ENCODE results near the gene FAM72D.
"Not testable (repeated sequence)": the region's sequence is repeated elsewhere in the genome, so short reads cannot be mapped to it uniquely, and the experiment has no call there.

FAM72D gene

GRCh38 chr1:145095284-145096057 is at the start of gene FAM72D, which contains the start of gene SRGAP2B:
FAM72D (plus strand) TSS chr1:145095974; CDS start chr1:145096848, 874 bp downstream.
SRGAP2B (minus strand) TSS chr1:145095328; CDS start chr1:145092901, 2,427 bp downstream.
- not testable (repeated sequence) for DNase-seq

DNA sequence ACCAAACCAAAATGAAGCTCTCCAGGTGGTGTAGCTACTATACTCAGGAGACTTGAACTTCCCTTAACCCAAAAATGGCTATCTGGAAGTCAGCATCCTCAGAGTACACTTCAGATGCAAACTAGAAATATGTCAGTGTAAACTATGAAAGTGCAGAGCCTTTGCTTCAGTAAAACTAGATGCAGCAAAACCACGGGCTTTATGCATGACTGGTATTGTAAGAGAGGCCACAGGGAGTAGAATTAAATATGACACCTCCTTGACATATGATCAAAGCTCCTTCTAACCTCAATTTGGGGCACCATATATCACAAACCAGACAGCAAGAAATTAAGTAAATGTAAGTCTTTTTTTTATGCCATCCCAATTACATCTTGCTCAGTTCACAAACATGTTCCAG is 48.2 kb upstream of the FAM72D start:
- DNase-seq = not testable (repeated sequence)

GRCh38 chr1:145048181-145048856 is 47.5 kb upstream of the FAM72D start:
- DNase-seq = not testable (repeated sequence)

DNA sequence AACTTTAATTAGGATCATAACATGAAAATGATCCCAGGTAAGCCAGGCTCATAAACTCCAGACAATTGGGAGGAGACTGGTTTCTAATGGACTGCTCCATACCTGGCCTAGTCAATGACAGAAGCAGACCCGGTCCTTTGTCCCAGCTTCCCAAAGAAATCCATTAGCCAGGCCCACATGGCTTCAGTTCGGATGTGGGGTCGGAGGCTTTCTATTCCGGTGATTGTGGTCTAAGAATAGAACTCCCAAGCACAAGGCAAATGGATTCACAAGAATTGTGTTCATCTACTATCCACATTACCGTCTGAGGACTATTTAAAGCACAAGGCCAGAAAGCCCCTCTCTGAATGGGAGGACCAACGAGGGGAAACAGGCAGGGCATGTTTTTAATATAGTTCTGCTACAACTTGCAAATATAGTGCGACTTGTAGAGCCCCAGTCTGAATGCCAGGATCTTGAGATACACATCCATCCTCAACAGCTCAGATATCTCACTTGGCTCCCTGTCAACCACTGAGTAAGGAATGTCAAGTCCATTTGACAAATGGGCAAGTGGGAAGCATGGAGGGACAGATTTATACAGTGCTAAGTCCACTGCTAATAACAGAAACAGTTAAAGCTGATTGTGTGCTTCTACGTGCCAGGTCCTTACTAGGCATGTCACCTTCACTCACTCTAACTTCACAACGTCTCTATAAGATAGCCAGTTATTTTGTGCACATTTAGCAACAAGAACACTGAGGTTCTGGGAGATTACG is 43.6 kb upstream of the FAM72D start:
- DNase-seq = not testable (repeated sequence)

GRCh38 chr1:145053428-145053827 is 42.3 kb upstream of the FAM72D start:
- not testable (repeated sequence) for DNase-seq

DNA sequence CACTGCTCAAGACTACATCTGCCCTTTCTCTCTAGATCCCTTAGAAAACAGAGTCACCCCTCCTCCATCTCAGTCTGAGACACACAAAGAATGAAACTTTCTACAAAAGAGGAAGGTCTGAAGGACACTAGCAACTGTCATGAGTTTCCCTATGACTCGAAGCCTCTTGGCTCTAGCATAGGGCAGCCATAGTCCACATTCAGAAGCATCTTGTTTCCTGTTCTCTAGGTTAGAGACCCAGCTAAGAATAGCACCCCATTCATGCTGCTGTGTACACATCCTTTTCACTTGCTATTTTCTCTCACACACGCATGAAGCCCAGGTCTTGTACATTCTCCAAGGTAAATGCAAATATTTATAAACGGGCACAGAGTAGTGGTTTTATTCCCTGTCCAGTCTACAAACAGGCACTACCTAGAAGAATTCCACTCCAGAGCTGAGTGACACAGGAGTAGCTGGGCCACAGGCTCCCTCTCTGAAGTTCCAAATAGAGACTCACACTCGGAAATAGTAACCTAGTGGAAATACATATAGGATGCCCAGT is 40.5 kb upstream of the FAM72D start:
- not testable (repeated sequence) for DNase-seq

GRCh38 chr1:145058184-145058583 is 37.6 kb upstream of the FAM72D start:
- DNase-seq = not testable (repeated sequence)

DNA sequence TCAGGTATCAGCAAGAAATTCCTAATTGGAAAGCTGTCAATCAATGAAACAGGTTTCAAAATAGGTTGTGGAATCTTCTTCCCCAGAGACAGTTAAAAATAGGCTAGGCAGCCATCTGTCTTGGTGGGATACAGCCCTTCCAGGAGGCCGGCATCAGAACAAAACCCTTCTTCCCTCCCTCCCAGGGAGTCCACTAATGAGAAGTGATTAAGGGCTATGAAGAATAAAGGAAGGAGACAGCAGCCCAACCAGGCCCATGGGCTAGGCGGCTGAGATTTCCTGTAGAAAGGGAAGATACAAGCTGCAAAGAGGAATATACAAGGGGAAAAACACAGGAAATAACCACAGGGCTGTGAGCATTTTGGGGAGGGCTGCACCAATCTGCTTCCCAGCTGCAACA is 32.5 kb upstream of the FAM72D start:
- not testable (repeated sequence) for DNase-seq

GRCh38 chr1:145063941-145064648 is 31.7 kb upstream of the FAM72D start:
- not testable (repeated sequence) for DNase-seq

DNA sequence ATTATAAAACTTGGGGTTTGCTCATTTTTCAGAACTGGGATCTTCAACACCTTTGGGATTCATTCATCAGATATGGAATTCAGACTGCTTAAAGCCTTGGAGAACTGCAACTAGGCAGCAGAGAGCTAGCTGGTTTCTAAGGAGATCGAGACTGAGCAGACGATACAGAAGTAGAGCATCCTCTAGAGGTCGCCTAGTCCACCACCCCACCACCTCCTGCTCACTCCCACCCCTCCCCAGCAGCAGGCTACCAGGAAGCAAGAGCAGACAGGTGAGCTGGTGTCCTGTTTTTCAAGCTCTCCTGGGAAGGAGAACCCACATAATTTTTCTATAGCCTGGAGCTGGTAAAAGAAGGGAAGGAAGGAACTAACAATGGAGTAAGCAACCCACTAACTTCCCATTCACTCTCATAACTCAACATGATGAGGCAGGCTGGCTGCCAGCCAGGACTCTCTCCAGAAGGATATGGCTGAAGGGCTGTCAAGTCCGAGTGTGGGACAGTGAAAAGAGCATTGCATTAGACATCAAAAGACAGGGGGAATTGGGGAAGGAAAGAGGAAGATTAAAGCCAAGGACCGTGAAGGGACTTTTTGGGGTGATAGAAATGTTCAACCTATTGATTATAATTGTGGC is 30.5 kb upstream of the FAM72D start:
- not testable (repeated sequence) for DNase-seq

DNA sequence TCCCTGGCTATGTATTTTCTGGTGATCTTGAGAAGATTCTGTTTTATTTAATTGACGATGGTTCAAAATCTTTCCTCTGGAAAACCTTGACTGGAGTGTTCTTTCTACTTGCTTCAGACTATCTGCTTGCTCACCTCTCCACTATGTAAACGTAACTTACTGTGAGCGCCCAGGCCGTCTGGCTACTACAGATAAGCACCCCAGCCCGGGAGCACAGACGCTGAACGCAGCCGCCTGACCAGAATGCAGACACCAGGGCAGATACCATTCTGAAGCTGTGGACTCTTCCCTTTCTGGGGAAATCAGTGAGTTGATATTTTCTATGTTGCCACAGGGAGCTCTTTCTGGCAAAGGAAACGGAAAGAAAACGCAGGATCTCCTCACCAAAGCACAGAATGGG is 29.3 kb upstream of the FAM72D start:
- DNase-seq = not testable (repeated sequence)

- not testable (repeated sequence) for DNase-seq
Observed at GRCh38 chr1:145071569-145071968, 24.2 kb upstream of the FAM72D start.

DNA sequence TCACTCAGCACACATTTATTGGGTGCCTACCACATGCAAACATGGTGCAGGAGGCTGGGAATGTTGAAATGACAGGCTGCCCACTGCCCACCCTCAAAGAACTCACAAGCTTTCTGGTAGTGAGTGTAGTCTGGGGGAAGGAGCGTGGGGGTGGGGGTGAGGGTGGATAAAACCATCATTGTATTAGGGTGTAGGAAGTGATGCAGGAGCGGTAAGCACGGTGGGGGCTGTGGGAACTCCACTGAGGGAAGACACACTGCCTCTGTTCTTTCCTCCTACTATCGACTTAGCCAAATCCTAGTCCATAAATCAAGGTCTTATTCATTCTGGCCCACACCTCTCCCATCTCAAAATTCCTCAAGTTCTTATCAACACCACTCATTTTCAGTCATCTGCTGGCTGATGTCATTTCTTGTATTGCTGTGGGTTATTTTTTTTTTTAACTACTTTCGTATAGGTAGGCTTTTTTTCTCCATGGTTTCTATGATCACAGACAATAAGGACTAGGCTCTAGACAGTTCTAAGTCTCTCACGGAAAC is 21.7 kb upstream of the FAM72D start:
- DNase-seq = not testable (repeated sequence)

DNA sequence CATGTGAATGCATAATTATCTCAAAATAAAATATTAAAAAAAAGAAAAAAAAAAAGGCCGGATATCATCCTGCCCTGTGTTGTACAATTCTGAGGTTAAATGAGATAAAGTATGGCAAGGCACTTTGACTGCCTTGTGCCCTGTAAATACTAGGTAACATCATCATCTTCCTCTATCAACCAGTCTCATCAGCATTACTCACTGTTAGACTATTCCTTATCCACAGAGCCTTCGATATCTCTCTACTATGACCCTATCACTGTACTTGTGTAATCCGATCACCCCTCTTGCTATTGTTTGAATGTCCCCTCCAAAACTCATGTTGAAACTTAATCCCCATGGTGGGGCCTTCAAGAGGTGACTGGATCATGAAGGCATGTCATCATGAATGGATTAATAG is 18.9 kb upstream of the FAM72D start:
- not testable (repeated sequence) for DNase-seq

DNA sequence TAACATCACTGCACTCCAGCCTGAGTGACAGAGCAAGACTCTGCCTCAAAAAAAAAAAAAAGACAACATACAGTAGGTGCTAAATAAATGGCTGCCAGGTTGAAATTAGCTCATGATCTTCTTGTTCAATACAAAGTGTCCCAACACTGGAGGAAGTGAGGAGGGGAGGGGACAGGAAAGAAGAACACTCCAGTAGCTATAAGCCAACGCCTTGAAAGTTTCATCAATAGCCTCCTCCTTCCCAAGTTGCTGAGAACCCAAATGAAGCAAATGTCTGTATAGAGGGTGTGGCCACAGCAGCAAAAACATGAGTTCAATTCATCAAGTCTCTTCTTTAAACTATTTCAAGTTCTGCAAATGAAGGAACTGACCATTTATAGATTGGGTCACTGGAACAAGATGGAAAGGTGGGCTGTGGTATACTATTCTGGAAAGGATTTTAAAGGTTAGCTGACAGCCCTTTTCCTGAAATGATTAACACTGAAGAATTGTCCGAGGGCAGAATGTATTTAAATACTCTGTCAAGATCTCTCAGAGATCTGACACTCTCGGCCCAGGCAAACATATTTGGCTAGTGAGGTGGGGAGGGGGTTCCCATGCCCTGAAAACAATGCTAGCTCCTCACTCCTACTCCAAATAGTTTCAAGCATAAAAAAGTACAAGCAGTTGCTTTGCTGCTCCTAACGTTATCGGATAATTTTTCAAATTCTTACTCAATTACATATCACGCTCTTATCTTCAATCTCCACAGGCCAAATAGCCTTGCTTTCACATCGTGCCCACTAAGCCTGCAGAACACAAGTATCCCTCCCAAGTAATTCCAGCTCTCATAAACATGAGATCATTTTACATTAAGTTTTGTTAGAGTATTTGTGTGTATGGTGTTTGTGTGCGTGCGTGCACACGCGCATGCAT is 17.6 kb upstream of the FAM72D start:
- DNase-seq = not testable (repeated sequence)

DNA sequence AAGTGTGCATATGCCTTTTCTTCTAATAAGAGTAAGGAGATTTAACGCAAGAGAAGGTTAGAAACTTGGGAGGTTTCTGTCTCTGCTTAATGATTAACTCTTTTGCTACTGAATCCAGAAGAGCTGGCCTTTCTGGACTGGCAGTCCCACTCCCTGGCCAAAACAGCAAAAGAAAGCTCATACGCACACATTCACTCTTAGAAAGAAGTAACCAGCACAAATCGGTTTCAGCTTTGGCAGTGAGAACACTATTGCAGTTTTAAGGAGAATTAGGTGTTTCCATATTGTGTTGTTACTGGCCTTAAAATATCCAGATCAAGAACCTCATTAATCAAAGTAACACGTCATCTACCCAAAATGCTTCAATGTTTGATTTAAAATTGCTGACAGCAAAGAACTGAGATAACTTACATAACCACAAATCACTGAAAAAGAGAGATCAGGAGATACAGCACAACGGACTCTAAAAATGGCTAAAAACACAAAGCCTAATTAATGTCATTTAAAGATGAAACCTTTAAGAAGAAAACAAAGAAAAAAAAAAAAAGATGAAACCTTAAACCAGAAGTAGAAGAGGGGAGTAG is 16.9 kb upstream of the FAM72D start:
- not testable (repeated sequence) for DNase-seq

GRCh38 chr1:145079737-145080136 is 16.0 kb upstream of the FAM72D start:
- not testable (repeated sequence) for DNase-seq

DNA sequence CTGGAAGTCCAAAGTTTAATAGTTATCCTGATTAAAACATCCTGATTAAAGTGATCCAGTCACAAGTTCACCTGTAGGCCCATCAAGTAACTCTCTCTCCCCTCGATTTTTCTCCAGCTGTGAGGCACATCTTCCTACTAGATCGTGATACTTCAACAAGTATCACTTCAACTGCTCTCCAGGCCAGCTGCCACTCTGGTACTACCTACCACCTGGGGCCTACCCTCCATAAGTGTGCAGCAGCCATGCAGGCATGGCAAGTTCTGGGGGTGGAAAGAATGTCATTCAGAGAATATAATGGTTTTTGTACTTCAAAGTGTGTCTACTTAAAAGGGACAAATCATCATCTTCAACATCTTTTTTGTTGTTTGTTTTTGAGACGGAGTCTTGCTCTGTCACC is 15.6 kb upstream of the FAM72D start:
- not testable (repeated sequence) for DNase-seq

DNA sequence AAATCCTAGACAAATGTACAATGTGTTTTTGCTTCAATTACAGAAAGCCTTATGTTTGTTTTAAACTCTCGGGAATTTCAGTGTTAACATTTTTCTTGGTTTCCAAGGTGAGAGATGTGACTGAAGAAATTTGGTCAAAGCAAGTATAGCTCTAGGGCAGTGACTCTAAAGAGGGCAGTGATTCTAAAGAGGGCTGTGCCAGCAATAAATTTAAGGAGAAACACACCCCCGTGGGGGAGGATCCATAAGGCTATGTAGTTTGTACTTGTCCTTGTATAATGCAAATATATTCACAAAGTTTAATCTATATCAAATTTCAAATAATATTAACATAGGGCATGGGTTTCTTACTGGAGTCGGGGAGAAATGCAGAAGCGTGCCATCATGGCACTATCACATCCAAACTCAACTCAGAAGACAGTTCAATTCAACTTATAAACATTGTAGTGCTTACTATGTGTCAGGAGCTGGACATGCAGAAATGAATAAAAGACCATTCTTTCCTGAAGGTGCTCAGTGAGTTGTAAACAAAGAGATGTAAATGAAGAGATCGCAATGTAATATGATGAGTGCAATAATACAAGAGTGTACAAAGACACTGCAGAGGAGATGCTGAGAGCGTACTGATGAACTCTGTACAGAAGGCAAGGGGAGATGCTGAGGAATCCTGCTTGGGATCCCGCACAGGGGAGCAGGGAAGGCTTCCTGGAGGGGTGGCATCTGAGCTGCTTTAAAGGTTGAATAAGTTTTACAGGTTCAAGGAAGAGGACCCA is 13.1 kb upstream of the FAM72D start:
- DNase-seq = not testable (repeated sequence)

All from cortex of kidney (tissue), 1 donor.